Measurements from ENCODE around the gene PFN4.
"Not testable (repeated sequence)": the region's sequence is repeated elsewhere in the genome, so short reads cannot be mapped to it uniquely, and the experiment has no call there.

DNA sequence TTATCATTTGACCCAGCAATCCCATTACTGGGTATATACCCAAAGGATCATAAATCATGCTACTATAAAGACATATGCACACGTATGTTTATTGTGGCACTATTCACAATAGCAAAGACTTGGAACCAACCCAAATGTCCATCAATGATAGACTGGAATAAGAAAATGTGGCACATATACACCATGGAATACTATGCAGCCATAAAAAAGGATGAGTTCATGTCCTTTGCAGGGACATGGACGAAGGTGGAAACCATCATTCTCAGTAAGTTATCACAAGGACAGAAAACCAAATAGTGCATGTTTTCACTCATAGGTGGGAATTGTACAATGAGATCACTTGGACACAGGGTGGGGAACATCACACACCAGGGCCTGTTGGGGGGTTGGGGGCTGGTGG lies 22.4 kb downstream of the PFN4 start:
- not testable (repeated sequence) for TF ChIP-seq CTCF (IDR thresholded peaks at IDR 0.05; ENCODE audit: low read depth, low read length, poor library complexity, severe bottlenecking); EZH2phosphoT487 (IDR thresholded peaks at IDR 0.05; ENCODE audit: borderline replicate concordance, low read length)
